ENCODE results near the gene DCXR. TPM values are rescaled to one million over a fixed set of nuclear protein-coding genes. Genes with fewer than 3 reads are reported as not detected.

The DCXR gene
- total RNA-seq, 4 donors from 2014 or later = 49.4 to 117 (median 71.3) TPM

DNA sequence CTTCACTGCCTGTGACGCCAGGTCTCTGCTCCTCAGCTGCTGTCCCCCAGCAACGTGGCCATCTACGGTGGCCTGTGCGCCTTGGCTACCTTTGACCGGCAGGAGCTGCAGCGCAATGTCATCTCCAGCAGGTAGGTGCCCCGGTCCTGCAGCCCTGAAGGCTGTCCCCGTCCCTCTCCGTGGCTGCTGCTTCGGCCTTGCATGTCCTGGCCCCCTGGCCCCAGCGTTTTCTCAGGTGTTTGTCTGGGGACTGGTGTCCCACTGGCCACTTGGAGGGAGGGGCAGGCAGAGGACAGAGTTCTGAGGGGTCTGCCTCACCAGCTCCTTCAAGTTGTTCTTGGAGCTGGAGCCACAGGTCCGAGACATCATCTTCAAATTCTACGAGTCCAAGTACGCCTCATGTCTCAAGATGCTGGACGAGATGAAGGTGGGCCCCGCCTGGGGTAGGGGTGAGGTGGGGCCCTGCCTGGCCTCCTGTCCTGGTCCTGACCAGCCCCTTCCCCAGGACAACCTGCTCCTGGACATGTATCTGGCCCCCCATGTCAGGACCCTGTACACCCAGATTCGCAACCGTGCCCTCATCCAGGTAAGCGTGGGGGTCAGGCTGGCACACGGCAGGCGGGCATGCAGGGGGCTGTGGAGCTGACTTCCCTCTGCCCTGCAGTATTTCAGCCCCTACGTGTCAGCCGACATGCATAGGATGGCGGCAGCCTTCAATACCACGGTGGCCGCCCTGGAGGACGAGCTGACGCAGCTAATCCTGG, 18.6 kb upstream of the DCXR start:
- H3K27me3 ChIP-seq = no peaks in the 10 kb centered on the region
- intact Hi-C loops (cut with DNase I; ENCODE audit: low total_unique reads) (no loop called here), in situ Hi-C loops (cut with MboI; ENCODE audit: low pct_ligation_motif_present in 1 of 4, low pct_unique_long_range_greater_than_20kb in 1 of 4, low sequenced_read_pairs in 3 of 4) (no loop called here)
- DNase-seq = no peak
- peaks cover 7 to 14% (median 14%) of the 10 kb centered on the region in 4 donors for H3K4me1 ChIP-seq
- no peak overlapping the region for H3K4me3 ChIP-seq
- no peak for TF ChIP-seq POLR2A (IDR thresholded peaks at IDR 0.05)
- no peak for TF ChIP-seq POLR2AphosphoS5 (IDR thresholded peaks at IDR 0.05)
- TF ChIP-seq EP300 (IDR thresholded peaks at IDR 0.05; ENCODE audit: low read depth) = no peak
- 90% methylated on average over 28 of the region's 28 CpGs; no CpG with 5 or more reads in 1 of the 2 donors for WGBS, 2 donors (ENCODE audit: low coverage in 1 of 2)
- H3K9me3 ChIP-seq = no peaks in the 10 kb centered on the region
- H3K36me3 ChIP-seq = peaks cover 0 to 9% (median 3%) of the 10 kb centered on the region in 4 donors
- no peak overlapping the region for H3K27ac ChIP-seq

DNA sequence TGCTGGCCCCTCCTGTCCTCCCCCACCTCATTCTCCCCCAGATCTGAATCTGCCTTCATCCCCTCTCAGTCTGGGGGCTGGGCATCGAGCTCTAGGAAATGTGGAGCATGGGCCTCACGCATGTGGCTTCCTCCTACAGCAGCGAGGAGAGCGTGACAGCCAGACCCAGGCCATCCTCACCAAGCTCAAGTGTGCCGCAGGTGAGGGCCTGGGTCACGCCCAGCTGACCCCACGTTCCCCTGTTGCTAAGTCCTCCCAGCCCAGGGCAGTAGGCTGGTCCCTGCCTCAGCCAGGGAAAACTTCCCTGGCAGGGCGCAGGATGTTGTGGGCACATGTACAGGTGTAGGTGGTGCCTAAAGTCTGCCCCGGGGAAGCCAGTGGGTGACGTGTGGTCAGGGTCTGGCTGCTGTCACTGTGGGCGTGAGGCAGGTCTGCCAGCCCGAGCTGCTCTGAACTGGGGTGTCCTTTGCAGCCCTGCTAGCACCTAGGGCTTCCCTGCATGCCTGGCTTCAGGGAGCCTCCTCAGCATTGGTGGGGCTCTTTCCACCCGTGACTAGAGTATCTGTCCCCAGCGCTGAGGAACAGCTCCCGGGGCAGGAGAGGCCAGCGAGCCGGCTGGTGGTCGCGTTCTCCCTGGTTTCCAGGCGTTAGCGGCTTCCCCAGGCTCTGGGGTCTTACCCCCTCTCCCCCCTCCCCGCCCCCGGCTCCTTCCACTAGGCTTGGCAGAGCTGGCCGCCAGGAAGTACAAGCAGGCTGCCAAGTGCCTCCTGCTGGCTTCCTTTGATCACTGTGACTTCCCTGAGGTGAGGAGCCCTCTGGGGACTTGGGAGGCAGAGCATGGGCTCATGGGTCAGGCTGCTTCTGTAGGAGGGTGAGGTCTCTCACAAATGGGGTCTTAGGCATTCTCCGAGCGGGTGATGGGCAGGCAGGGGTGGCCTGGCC, 17.8 kb upstream of the DCXR start:
- no peak for DNase-seq
- in situ Hi-C loops (cut with MboI; ENCODE audit: low pct_ligation_motif_present in 1 of 4, low pct_unique_long_range_greater_than_20kb in 1 of 4, low sequenced_read_pairs in 3 of 4) = no loop called here
- no peak overlapping the region for H3K4me3 ChIP-seq
- peaks cover 0 to 9% (median 3%) of the 10 kb centered on the region in 4 donors for H3K36me3 ChIP-seq
- TF ChIP-seq, protein P1, sequence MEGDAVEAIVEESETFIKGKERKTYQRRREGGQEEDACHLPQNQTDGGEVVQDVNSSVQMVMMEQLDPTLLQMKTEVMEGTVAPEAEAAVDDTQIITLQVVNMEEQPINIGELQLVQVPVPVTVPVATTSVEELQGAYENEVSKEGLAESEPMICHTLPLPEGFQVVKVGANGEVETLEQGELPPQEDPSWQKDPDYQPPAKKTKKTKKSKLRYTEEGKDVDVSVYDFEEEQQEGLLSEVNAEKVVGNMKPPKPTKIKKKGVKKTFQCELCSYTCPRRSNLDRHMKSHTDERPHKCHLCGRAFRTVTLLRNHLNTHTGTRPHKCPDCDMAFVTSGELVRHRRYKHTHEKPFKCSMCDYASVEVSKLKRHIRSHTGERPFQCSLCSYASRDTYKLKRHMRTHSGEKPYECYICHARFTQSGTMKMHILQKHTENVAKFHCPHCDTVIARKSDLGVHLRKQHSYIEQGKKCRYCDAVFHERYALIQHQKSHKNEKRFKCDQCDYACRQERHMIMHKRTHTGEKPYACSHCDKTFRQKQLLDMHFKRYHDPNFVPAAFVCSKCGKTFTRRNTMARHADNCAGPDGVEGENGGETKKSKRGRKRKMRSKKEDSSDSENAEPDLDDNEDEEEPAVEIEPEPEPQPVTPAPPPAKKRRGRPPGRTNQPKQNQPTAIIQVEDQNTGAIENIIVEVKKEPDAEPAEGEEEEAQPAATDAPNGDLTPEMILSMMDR (IDR thresholded peaks at IDR 0.05) = no peak
- TF ChIP-seq POLR2A (IDR thresholded peaks at IDR 0.05) = no peak
- TF ChIP-seq EP300 (IDR thresholded peaks at IDR 0.05; ENCODE audit: low read depth) = no peak
- no peak for TF ChIP-seq POLR2AphosphoS5 (IDR thresholded peaks at IDR 0.05)
- no peak overlapping the region for H3K27ac ChIP-seq
- intact Hi-C loops (cut with DNase I; ENCODE audit: low total_unique reads) = no loop called here
- peaks cover 12 to 23% (median 22%) of the 10 kb centered on the region in 4 donors for H3K4me1 ChIP-seq
- H3K27me3 ChIP-seq = no peaks in the 10 kb centered on the region
- 88% methylated on average over 18 of the region's 26 CpGs; no CpG with 5 or more reads in 1 of the 2 donors for WGBS, 2 donors (ENCODE audit: low coverage in 1 of 2)
- H3K9me3 ChIP-seq = no peaks in the 10 kb centered on the region

DNA sequence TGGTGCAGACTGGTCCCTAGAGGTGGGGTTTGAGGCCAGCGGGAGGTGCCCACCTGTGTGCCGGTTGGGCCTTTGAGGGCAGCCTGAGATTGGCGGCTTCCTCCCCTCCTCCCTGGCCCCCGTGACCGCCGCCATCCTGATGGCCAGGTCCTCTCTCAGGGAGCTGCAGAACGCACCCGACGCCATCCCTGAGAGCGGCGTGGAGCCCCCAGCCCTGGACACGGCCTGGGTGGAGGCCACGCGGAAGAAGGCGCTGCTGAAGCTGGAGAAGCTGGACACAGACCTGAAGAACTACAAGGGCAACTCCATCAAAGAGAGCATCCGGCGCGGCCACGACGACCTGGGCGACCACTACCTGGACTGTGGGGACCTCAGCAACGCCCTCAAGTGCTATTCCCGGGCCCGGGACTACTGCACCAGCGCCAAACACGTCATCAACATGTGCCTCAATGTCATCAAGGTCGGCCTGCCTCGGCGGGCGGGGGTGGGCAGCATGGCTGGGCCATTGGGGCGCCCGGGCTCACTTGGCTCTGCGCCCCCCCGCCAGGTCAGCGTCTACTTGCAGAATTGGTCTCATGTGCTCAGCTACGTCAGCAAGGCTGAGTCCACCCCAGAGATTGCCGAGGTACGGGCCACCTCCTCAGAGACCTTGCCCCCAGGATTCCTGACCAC, 17.0 kb upstream of the DCXR start:
- no peak for DNase-seq
- whole genome bisulfite sequencing, 2 donors (ENCODE audit: low coverage in 1 of 2) = 92% methylated on average over 35 of the region's 38 CpGs; no CpG with 5 or more reads in 1 of the 2 donors
- Histone ChIP-seq H3K27me3 (no peaks in the 10 kb centered on the region), H3K4me1 (peaks cover 12 to 28% (median 27%) of the 10 kb centered on the region in 4 donors), H3K36me3 (peaks cover 0 to 9% (median 3%) of the 10 kb centered on the region in 4 donors), H3K27ac (no peak overlapping the region), H3K9me3 (no peaks in the 10 kb centered on the region), H3K4me3 (no peak overlapping the region)
- no peak for TF ChIP-seq EP300 (IDR thresholded peaks at IDR 0.05; ENCODE audit: low read depth)
- TF ChIP-seq, protein P1 (IDR thresholded peaks at IDR 0.05) = no peak
- no peak for TF ChIP-seq POLR2A (IDR thresholded peaks at IDR 0.05)
- no peak for TF ChIP-seq POLR2AphosphoS5 (IDR thresholded peaks at IDR 0.05)
- in situ Hi-C loops (cut with MboI; ENCODE audit: low pct_ligation_motif_present in 1 of 4, low pct_unique_long_range_greater_than_20kb in 1 of 4, low sequenced_read_pairs in 3 of 4) (no loop called here), intact Hi-C loops (cut with DNase I; ENCODE audit: low total_unique reads) (no loop called here)

DNA sequence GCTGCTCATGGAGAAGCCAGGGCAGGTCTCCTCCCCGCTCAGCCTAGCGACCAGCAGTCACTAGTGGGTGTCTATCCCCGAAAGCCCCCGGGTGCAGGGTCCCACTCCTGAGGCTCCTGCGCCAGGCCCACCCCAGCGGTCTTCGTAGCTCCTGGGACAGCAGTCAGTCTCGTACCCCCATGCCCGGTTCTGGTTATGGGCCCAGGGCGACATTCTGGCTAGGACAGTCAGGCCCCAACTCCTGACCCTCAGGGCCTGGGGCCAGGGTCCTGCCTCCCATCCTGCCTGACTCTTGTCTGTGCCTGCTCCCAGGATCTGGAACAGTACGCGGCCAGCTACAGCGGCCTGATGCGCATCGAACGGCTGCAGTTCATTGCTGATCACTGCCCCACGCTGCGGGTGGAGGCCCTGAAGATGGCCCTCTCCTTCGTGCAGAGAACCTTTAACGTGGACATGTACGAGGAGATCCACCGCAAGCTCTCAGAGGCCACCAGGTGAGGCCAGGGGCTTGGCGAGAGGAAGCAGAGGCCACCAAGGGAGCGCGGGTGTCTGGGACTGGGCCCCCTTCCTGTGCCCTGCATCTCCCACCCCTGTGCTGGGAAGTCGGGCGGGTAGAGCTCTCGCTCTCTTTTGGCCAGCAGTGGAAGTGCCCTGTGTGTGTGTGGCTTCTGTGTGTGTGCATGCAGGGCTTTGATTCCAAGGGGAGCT, 16.2 kb upstream of the DCXR start:
- 94 to 100% methylated on average over 1 to 27 of the region's 28 CpGs for WGBS, 2 donors (ENCODE audit: low coverage in 1 of 2)
- intact Hi-C loops (cut with DNase I; ENCODE audit: low total_unique reads) = no loop called here

More for the DNA sequence above, 16.2 kb upstream of the DCXR start:
- Histone ChIP-seq H3K4me3 (no peak overlapping the region), H3K27ac (no peak overlapping the region), H3K27me3 (no peaks in the 10 kb centered on the region), H3K36me3 (peaks cover 0 to 9% (median 3%) of the 10 kb centered on the region in 4 donors), H3K9me3 (no peaks in the 10 kb centered on the region), H3K4me1 (peaks cover 12 to 28% (median 27%) of the 10 kb centered on the region in 4 donors)
- in situ Hi-C loops (cut with MboI; ENCODE audit: low pct_ligation_motif_present in 1 of 4, low pct_unique_long_range_greater_than_20kb in 1 of 4, low sequenced_read_pairs in 3 of 4) = no loop called here
- TF ChIP-seq POLR2A (IDR thresholded peaks at IDR 0.05) (no peak), POLR2AphosphoS5 (IDR thresholded peaks at IDR 0.05) (no peak), EP300 (IDR thresholded peaks at IDR 0.05; ENCODE audit: low read depth) (no peak)
- TF ChIP-seq, protein P1 (IDR thresholded peaks at IDR 0.05) = no peak
- DNase-seq = no peak

All from transverse colon (tissue), 4 donors.